Liver (tissue), 9 donors: ENCODE results near the gene CYSLTR2. TPM values are rescaled to one million over a fixed set of nuclear protein-coding genes. Genes with fewer than 3 reads are reported as not detected.

Source experiments
- DNase-seq: peaks from one replicate; pipeline ENCODE4 v3.0.0-alpha.2; 2017; ENCODE audit warnings: low spot score
- H3K27ac ChIP-seq, 2 donors: one replicate each; pipeline ENCODE4 v1.7.0; 2013; ENCODE audit warnings: inconsistent platforms in 2 of 2, low read length in 2 of 2, control low read depth in 1 of 2, low read depth in 1 of 2, mild to moderate bottlenecking in 1 of 2
- H3K27me3 ChIP-seq, 4 donors: one replicate each; pipeline versions ENCODE4 v1.6.1 to v1.7.0; 2013; ENCODE audit warnings: low read length in 3 of 4, inconsistent platforms in 1 of 4, mild to moderate bottlenecking in 1 of 4, moderate library complexity in 1 of 4; ENCODE audit not compliant: control insufficient read depth in 4 of 4, insufficient read depth in 4 of 4
- H3K36me3 ChIP-seq, 4 donors: one replicate each; pipeline versions ENCODE4 v1.6.1 to v1.7.0; 2013; ENCODE audit warnings: low read length in 3 of 4, mild to moderate bottlenecking in 3 of 4, low read depth in 1 of 4, moderate library complexity in 1 of 4; ENCODE audit not compliant: control insufficient read depth in 4 of 4, insufficient read depth in 3 of 4
- H3K4me1 ChIP-seq, 4 donors: one replicate each; pipeline versions ENCODE4 v1.6.1 to v1.7.0; 2013; ENCODE audit warnings: low read length in 3 of 4, mild to moderate bottlenecking in 3 of 4, moderate library complexity in 1 of 4; ENCODE audit not compliant: control insufficient read depth in 4 of 4, insufficient read depth in 4 of 4
- H3K4me3 ChIP-seq, 3 donors: one replicate each; pipeline versions ENCODE4 v1.6.1 to v1.7.0; 2013; ENCODE audit warnings: low read length in 3 of 3, control low read depth in 1 of 3, low read depth in 1 of 3, mild to moderate bottlenecking in 1 of 3
- H3K9ac ChIP-seq, 2 donors: one replicate each; pipeline ENCODE4 v1.7.0; 2013; ENCODE audit warnings: low read length in 2 of 2, mild to moderate bottlenecking in 2 of 2, moderate library complexity in 2 of 2, control low read depth in 1 of 2, low read depth in 1 of 2
- H3K9me3 ChIP-seq, 4 donors: one replicate each; pipeline versions ENCODE4 v1.6.1 to v1.7.0; 2013; ENCODE audit warnings: low read length in 3 of 4; ENCODE audit not compliant: control insufficient read depth in 4 of 4
- CTCF ChIP-seq: fragments of 150-350 bp; IDR thresholded peaks from 2 replicates; pipeline ENCODE4 v1.5.1; 2017; ENCODE audit warnings: improper control_type of control experiment, low read depth, low read length; ENCODE audit not compliant: missing input control
- EGR1 ChIP-seq, 2 donors: IDR thresholded peaks; 2 replicates each; pipeline ENCODE4 v1.6.1; 2016 to 2018; ENCODE audit warnings: antibody characterized with exemption in 2 of 2, low read depth in 2 of 2
- FOXA1 ChIP-seq: IDR thresholded peaks from 2 replicates; pipeline ENCODE4 v1.6.1; 2016; ENCODE audit warnings: antibody characterized with exemption
- FOXA2 ChIP-seq: IDR thresholded peaks from 2 replicates; pipeline ENCODE4 v1.6.1; 2016; ENCODE audit warnings: antibody characterized with exemption
- GABPA ChIP-seq, 2 donors: IDR thresholded peaks in 1 of 2; conservative IDR thresholded peaks in 1 of 2; 2 replicates each; pipeline ENCODE4 v1.6.1; 2016; ENCODE audit warnings: antibody characterized with exemption in 2 of 2, mild to moderate bottlenecking in 1 of 2, moderate library complexity in 1 of 2
- HNF4A ChIP-seq, 2 donors: conservative IDR thresholded peaks; 2 replicates each; pipeline ENCODE4 v1.6.1; 2016; ENCODE audit warnings: antibody characterized with exemption in 2 of 2, mild to moderate bottlenecking in 2 of 2
- HNF4G ChIP-seq: IDR thresholded peaks from 2 replicates; pipeline ENCODE4 v1.6.1; 2016; ENCODE audit warnings: antibody characterized with exemption
- JUND ChIP-seq, 2 donors: IDR thresholded peaks; 2 replicates each; pipeline ENCODE4 v1.6.1; 2016; ENCODE audit warnings: antibody characterized with exemption in 2 of 2
- MAX ChIP-seq: IDR thresholded peaks from 2 replicates; pipeline ENCODE4 v1.6.1; 2016; ENCODE audit warnings: antibody characterized with exemption
- NR2F2 ChIP-seq: IDR thresholded peaks from 2 replicates; pipeline ENCODE4 v1.6.1; 2016; ENCODE audit warnings: antibody characterized with exemption
- RAD21 ChIP-seq, 2 donors: IDR thresholded peaks; 2 replicates each; pipeline ENCODE4 v1.6.1; 2016; ENCODE audit warnings: antibody characterized with exemption in 2 of 2, mild to moderate bottlenecking in 2 of 2
- REST ChIP-seq: IDR thresholded peaks from 2 replicates; pipeline ENCODE4 v1.6.1; 2016; ENCODE audit warnings: antibody characterized with exemption, mild to moderate bottlenecking
- RXRA ChIP-seq, 2 donors: IDR thresholded peaks; 2 replicates each; pipeline ENCODE4 v1.6.1; 2017 to 2018; ENCODE audit warnings: antibody characterized with exemption in 2 of 2, mild to moderate bottlenecking in 1 of 2
- SP1 ChIP-seq: IDR thresholded peaks from 2 replicates; pipeline ENCODE4 v1.6.1; 2018; ENCODE audit warnings: antibody characterized with exemption, mild to moderate bottlenecking
- TAF1 ChIP-seq: conservative IDR thresholded peaks from 2 replicates; pipeline ENCODE4 v1.6.1; 2016; ENCODE audit warnings: antibody characterized with exemption, mild to moderate bottlenecking
- WGBS: extraction: QIAGEN DNeasy Blood & Tissue Kit; methylation state at CpG from one replicate; pipeline ENCODE4 v1.1.7; 2013; 5-methylcytosine and 5-hydroxymethylcytosine counted together
- polyA plus RNA-seq, 2 donors: library from polyadenylated mRNA; stranded (reverse) in 1 of 2; unstranded in 1 of 2; fragments of 200-250 nt in 1 of 2; fragments of >200 nt in 1 of 2; fragmentation: Nextera tagmentation in 1 of 2; extraction: Ambion mirVana in 1 of 2; gene quantifications; one replicate each; pipeline versions ENCODE4 v1.2.1 to v1.2.3, GENCODE V29; 2013 to 2015
- total RNA-seq, 2 donors: library from RNA; depleted of rRNA; stranded (reverse); fragments of >200 nt; gene quantifications; one replicate each; pipeline ENCODE4 v1.2.3, GENCODE V29; 2014
- TF ChIP-seq, protein P1 (sequence below): IDR thresholded peaks from 2 replicates; pipeline ENCODE4 v1.6.1; 2016; ENCODE audit warnings: antibody characterized with exemption
- TF ChIP-seq, protein P2 (sequence below): IDR thresholded peaks from 2 replicates; pipeline ENCODE4 v1.6.1; 2016; ENCODE audit warnings: antibody characterized with exemption
- donor health status: healthy.
- donor health status: healthy.
- donor health status: healthy.
- donor health status: healthy.
- donor health status: healthy.

CYSLTR2 gene
- total and polyA plus RNA-seq, 4 donors, result 0.07 to 0.37 (median 0.15) TPM

DNA sequence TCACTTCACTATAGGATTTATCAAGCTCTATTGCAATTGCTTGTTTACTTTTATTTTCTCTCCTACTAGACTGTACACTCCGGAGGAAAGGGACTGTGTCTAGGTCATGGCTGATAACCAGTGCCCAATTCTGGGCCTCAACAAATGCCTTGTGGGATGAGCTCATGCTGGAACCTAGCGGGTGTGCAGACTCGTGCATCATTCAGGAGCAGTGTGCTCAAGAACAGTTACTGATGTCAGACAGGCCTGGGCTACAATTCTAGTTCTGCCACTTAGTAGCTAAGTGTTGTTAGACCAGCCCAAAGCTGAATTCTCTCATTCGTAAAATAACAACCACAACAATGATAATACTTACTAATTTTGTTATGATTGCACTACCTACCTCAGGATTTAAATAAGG, 95.4 kb downstream of the CYSLTR2 start:
- H3K9me3 ChIP-seq, result no peaks in the 10 kb centered on the region
- TF ChIP-seq HNF4G (no peak), REST (no peak), RXRA (IDR thresholded peaks at IDR 0.05) (no peak), CTCF (no peak), RAD21 (IDR thresholded peaks at IDR 0.05) (no peak), EGR1 (IDR thresholded peaks at IDR 0.05; ENCODE audit: low read depth in 2 of 2) (no peak), HNF4A (conservative IDR thresholded peaks at IDR 0.05) (no peak), FOXA2 (no peak), TAF1 (no peak), JUND (IDR thresholded peaks at IDR 0.05) (no peak), MAX (no peak), FOXA1 (no peak), SP1 (no peak), GABPA (IDR thresholded peaks at IDR 0.05 in 1 of 2, conservative IDR thresholded peaks at IDR 0.05 in 1 of 2) (no peak), NR2F2 (no peak)
- TF ChIP-seq, protein P1, sequence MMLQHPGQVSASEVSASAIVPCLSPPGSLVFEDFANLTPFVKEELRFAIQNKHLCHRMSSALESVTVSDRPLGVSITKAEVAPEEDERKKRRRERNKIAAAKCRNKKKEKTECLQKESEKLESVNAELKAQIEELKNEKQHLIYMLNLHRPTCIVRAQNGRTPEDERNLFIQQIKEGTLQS, result no peak
- TF ChIP-seq, protein P2, sequence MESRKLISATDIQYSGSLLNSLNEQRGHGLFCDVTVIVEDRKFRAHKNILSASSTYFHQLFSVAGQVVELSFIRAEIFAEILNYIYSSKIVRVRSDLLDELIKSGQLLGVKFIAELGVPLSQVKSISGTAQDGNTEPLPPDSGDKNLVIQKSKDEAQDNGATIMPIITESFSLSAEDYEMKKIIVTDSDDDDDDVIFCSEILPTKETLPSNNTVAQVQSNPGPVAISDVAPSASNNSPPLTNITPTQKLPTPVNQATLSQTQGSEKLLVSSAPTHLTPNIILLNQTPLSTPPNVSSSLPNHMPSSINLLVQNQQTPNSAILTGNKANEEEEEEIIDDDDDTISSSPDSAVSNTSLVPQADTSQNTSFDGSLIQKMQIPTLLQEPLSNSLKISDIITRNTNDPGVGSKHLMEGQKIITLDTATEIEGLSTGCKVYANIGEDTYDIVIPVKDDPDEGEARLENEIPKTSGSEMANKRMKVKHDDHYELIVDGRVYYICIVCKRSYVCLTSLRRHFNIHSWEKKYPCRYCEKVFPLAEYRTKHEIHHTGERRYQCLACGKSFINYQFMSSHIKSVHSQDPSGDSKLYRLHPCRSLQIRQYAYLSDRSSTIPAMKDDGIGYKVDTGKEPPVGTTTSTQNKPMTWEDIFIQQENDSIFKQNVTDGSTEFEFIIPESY, result no peak
- no peak overlapping the region for H3K9ac ChIP-seq
- H3K4me3 ChIP-seq, result no peak overlapping the region
- WGBS, result 88% methylated on average over 4 of the region's 4 CpGs
- H3K36me3 ChIP-seq, result no peaks in the 10 kb centered on the region
- DNase-seq, result no peak
- no peaks in the 10 kb centered on the region for H3K4me1 ChIP-seq
- no peak overlapping the region for H3K27ac ChIP-seq
- H3K27me3 ChIP-seq, result no peaks in the 10 kb centered on the region
